Measurements from ENCODE around the gene ADAMTS15.

The ADAMTS15 gene

GRCh38 chr11:130427581-130428315, 20.7 kb upstream of the ADAMTS15 start:
- no peak for DNase-seq (ENCODE audit: low read depth)
- H3K4me3 ChIP-seq (ENCODE audit: control insufficient read depth, low read depth, low read length): no peak overlapping the region
- peak; percentile 26 for TF ChIP-seq CTCF (conservative IDR thresholded peaks at IDR 0.05; ENCODE audit: control insufficient read depth, insufficient read depth, low read depth, low read length)

- no peak for TF ChIP-seq CTCF (conservative IDR thresholded peaks at IDR 0.05; ENCODE audit: control insufficient read depth, insufficient read depth, low read depth, low read length)
- no peak for DNase-seq (ENCODE audit: low read depth)
- no peak within 1 kb of the TSS for H3K4me3 ChIP-seq (ENCODE audit: control insufficient read depth, low read depth, low read length)
These were observed 19.9 kb upstream of the ADAMTS15 start, which contains the start of gene ADAMTS8 for GRCh38 chr11:130428316-130429119. Gene ADAMTS8, minus strand, starts transcription at chr11:130428609. Its CDS starts 323 bp downstream, at chr11:130428286.

GRCh38 chr11:130429120-130429681, 19.2 kb upstream of the ADAMTS15 start:
- no peak for DNase-seq (ENCODE audit: low read depth)
- H3K4me3 ChIP-seq (ENCODE audit: control insufficient read depth, low read depth, low read length): no peak overlapping the region
- TF ChIP-seq CTCF (conservative IDR thresholded peaks at IDR 0.05; ENCODE audit: control insufficient read depth, insufficient read depth, low read depth, low read length): no peak

- no peak for DNase-seq (ENCODE audit: low read depth)
- no peak for TF ChIP-seq CTCF (conservative IDR thresholded peaks at IDR 0.05; ENCODE audit: control insufficient read depth, insufficient read depth, low read depth, low read length)
- H3K4me3 ChIP-seq (ENCODE audit: control insufficient read depth, low read depth, low read length): no peak overlapping the region
These were observed 18.5 kb upstream of the ADAMTS15 start for GRCh38 chr11:130429983-130430382.

- H3K4me3 ChIP-seq (ENCODE audit: control insufficient read depth, low read depth, low read length): no peak overlapping the region
- TF ChIP-seq CTCF (conservative IDR thresholded peaks at IDR 0.05; ENCODE audit: control insufficient read depth, insufficient read depth, low read depth, low read length): peak; percentile 65
- DNase-seq (ENCODE audit: low read depth): peak; percentile 75
These were observed 17.1 kb upstream of the ADAMTS15 start for GRCh38 chr11:130431331-130431773.

- DNase-seq (ENCODE audit: low read depth): no peak
- no peak for TF ChIP-seq CTCF (conservative IDR thresholded peaks at IDR 0.05; ENCODE audit: control insufficient read depth, insufficient read depth, low read depth, low read length)
- no peak overlapping the region for H3K4me3 ChIP-seq (ENCODE audit: control insufficient read depth, low read depth, low read length)
These were observed 16.6 kb upstream of the ADAMTS15 start for GRCh38 chr11:130431801-130432200.

All from fibroblast of mammary gland (primary cell).